OCI-LY1 (cell line): ENCODE measurements around the gene SYTL5.

Source experiments
- H2AFZ ChIP-seq: fragments of 200-600 bp; sonication (generic), shearing (Covaris generic); 2 replicates; pipeline ENCODE4 v1.6.0; 2014; ENCODE audit warnings: antibody characterized with exemption, mild to moderate bottlenecking, low read length
- H3F3A ChIP-seq: fragments of 200-600 bp; sonication (generic), shearing (Covaris generic); 2 replicates; pipeline ENCODE4 v1.6.0; 2014; ENCODE audit warnings: mild to moderate bottlenecking, antibody characterized with exemption, low read length, moderate library complexity; ENCODE audit not compliant: insufficient read depth
- H3K27ac ChIP-seq: fragments of 200-600 bp; sonication (generic); 2 replicates; pipeline ENCODE4 v1.5.1; 2014; ENCODE audit warnings: low read length, mixed run types, mild to moderate bottlenecking, low read depth; ENCODE audit not compliant: poor library complexity, severe bottlenecking
- H3K27me3 ChIP-seq: fragments of 200-600 bp; sonication (generic); 2 replicates; pipeline ENCODE4 v1.6.0; 2014; ENCODE audit warnings: antibody characterized with exemption, mild to moderate bottlenecking, low read length, moderate library complexity; ENCODE audit not compliant: insufficient read depth
- H3K36me3 ChIP-seq: fragments of 200-600 bp; sonication (generic); 2 replicates; pipeline ENCODE4 v1.6.1; 2014; ENCODE audit warnings: mild to moderate bottlenecking, antibody characterized with exemption, low read length, moderate library complexity, mixed read lengths; ENCODE audit not compliant: insufficient read depth
- H3K4me1 ChIP-seq: fragments of 200-600 bp; sonication (generic); 2 replicates; pipeline ENCODE4 v1.5.1; 2014; ENCODE audit warnings: mild to moderate bottlenecking, low read length, moderate library complexity; ENCODE audit not compliant: insufficient read depth, severe bottlenecking
- H3K4me2 ChIP-seq: fragments of 200-600 bp; sonication (generic), shearing (Covaris generic); 2 replicates; pipeline ENCODE4 v1.6.1; 2014; ENCODE audit warnings: low read length
- H3K4me3 ChIP-seq: fragments of 200-600 bp; sonication (generic); 2 replicates; pipeline ENCODE4 v1.5.1; 2014; ENCODE audit warnings: low read length, low read depth, mild to moderate bottlenecking, mixed read lengths; ENCODE audit not compliant: poor library complexity, severe bottlenecking
- H3K79me2 ChIP-seq: fragments of 200-600 bp; shearing (Covaris generic); 2 replicates; pipeline ENCODE4 v1.6.1; 2016; ENCODE audit warnings: mixed run types, low read length, mixed read lengths; ENCODE audit not compliant: insufficient read depth
- H3K9ac ChIP-seq: fragments of 200-600 bp; sonication (generic), shearing (Covaris generic); 2 replicates; pipeline ENCODE4 v1.6.1; 2014; ENCODE audit warnings: mild to moderate bottlenecking, low read length, mixed read lengths
- H3K9me2 ChIP-seq: fragments of 200-600 bp; sonication (generic), shearing (Covaris generic); 2 replicates; pipeline ENCODE4 v1.6.1; 2014; ENCODE audit warnings: low read depth, mild to moderate bottlenecking, low read length, mixed read lengths
- H3K9me3 ChIP-seq: fragments of 200-600 bp; shearing (Covaris generic); 2 replicates; pipeline ENCODE4 v1.6.1; 2014; ENCODE audit warnings: low read length, mixed read lengths
- H4K20me1 ChIP-seq: fragments of 200-600 bp; sonication (generic), shearing (Covaris generic); 2 replicates; pipeline ENCODE4 v1.6.0; 2016; ENCODE audit warnings: mild to moderate bottlenecking, low read length; ENCODE audit not compliant: insufficient read depth
- EZH2 ChIP-seq: fragments of 200-600 bp; sonication (generic), shearing (Covaris generic); IDR thresholded peaks from 2 replicates; pipeline ENCODE4 v1.8.0; 2017; ENCODE audit warnings: borderline replicate concordance, mixed run types, mild to moderate bottlenecking, antibody characterized with exemption, low read length, moderate library complexity, mixed read lengths
- TF ChIP-seq, protein P1 (sequence below): fragments of 200-600 bp; sonication (generic), shearing (Covaris generic); IDR thresholded peaks from 2 replicates; pipeline ENCODE4 v1.5.1; 2017; ENCODE audit warnings: mild to moderate bottlenecking, antibody characterized with exemption, low read length, moderate library complexity, mixed read lengths

Gene SYTL5

DNA sequence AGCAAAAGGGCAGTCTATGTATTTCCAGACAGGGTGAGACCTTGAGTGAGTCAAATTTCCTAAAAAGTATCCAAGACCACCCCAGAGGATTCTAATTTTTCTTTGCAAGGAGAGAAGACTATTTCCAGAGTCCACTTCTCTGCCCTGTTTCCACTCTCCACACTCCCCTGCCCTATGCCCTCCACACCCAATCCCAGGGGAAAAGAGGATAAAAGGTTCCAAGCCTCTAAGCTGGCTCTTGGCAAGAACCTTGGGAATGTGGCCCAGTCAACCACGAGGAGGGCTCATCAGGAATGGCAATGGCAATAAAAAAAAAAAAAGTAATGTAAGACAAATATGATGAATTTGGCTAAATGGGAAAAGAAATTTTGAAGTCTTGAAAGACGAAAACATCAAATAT lies 148.5 kb downstream of the SYTL5 start:
- TF ChIP-seq EZH2: no peak
- TF ChIP-seq, protein P1, sequence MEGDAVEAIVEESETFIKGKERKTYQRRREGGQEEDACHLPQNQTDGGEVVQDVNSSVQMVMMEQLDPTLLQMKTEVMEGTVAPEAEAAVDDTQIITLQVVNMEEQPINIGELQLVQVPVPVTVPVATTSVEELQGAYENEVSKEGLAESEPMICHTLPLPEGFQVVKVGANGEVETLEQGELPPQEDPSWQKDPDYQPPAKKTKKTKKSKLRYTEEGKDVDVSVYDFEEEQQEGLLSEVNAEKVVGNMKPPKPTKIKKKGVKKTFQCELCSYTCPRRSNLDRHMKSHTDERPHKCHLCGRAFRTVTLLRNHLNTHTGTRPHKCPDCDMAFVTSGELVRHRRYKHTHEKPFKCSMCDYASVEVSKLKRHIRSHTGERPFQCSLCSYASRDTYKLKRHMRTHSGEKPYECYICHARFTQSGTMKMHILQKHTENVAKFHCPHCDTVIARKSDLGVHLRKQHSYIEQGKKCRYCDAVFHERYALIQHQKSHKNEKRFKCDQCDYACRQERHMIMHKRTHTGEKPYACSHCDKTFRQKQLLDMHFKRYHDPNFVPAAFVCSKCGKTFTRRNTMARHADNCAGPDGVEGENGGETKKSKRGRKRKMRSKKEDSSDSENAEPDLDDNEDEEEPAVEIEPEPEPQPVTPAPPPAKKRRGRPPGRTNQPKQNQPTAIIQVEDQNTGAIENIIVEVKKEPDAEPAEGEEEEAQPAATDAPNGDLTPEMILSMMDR: no peak
- H4K20me1 ChIP-seq: no peaks in the 10 kb centered on the region
- no peak overlapping the region for H3K27ac ChIP-seq
- H3F3A ChIP-seq: no peaks in the 10 kb centered on the region
- H3K36me3 ChIP-seq: no peaks in the 10 kb centered on the region
- no peak overlapping the region for H2AFZ ChIP-seq
- H3K79me2 ChIP-seq: no peaks in the 10 kb centered on the region
- no peaks in the 10 kb centered on the region for H3K9me3 ChIP-seq
- no peak overlapping the region for H3K4me2 ChIP-seq
- H3K27me3 ChIP-seq: no peaks in the 10 kb centered on the region
- H3K4me1 ChIP-seq: no peaks in the 10 kb centered on the region
- no peak overlapping the region for H3K9ac ChIP-seq
- H3K9me2 ChIP-seq: no peaks in the 10 kb centered on the region
- H3K4me3 ChIP-seq: no peak overlapping the region

DNA sequence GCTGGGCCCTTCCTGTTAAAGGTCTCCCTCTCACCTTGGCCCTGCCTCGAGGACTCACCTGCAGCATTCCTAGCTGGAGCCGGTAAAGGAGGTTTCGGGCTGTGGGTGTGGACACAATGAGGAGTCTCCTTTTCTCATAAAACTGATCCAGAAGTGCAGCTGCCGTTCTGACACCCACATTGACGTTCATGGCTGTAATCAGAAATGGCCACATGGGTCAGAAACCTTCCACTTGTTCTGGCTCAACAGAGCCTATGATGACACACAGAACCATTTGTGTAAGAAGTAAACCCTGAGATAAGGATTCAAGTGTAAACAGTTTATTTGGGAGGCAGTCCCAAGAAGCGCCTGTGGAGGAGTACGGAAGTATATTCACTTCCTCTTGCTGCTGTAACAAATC lies 150.5 kb downstream of the SYTL5 start:
- H3K9me3 ChIP-seq: no peaks in the 10 kb centered on the region
- no peaks in the 10 kb centered on the region for H3K4me1 ChIP-seq
- no peaks in the 10 kb centered on the region for H3K27me3 ChIP-seq
- no peaks in the 10 kb centered on the region for H3F3A ChIP-seq
- no peaks in the 10 kb centered on the region for H3K79me2 ChIP-seq
- no peaks in the 10 kb centered on the region for H3K36me3 ChIP-seq
- H3K9me2 ChIP-seq: no peaks in the 10 kb centered on the region
- H3K27ac ChIP-seq: no peak overlapping the region
- no peaks in the 10 kb centered on the region for H4K20me1 ChIP-seq
- no peak overlapping the region for H3K4me2 ChIP-seq
- no peak overlapping the region for H3K9ac ChIP-seq
- no peak overlapping the region for H2AFZ ChIP-seq
- H3K4me3 ChIP-seq: no peak overlapping the region
- TF ChIP-seq, protein P1: no peak
- TF ChIP-seq EZH2: no peak

DNA sequence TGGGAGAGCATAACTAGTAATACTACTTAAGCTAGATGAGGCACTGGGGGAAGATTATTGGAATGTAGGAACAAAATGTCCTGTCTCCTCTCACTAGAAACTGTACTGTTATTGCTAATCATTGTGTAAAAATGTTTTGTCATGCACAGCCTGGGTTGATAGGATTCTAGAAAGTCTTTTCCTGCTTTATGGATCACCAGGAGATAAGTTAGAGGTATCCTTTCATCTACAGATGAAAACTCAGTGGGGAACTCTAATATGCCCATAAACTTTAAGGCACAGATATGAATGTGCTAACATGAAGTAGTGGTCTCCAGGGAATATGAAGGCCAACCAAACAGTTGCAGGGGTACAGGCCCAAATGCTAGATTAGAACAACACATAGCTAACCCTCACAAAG lies 156.8 kb downstream of the SYTL5 start:
- no peak overlapping the region for H3K4me3 ChIP-seq
- TF ChIP-seq, protein P1: no peak
- H3K27ac ChIP-seq: no peak overlapping the region
- no peaks in the 10 kb centered on the region for H3K4me1 ChIP-seq
- H3K4me2 ChIP-seq: no peak overlapping the region
- H3F3A ChIP-seq: no peaks in the 10 kb centered on the region
- no peaks in the 10 kb centered on the region for H4K20me1 ChIP-seq
- H3K36me3 ChIP-seq: no peaks in the 10 kb centered on the region
- H3K9ac ChIP-seq: no peak overlapping the region
- H3K27me3 ChIP-seq: no peaks in the 10 kb centered on the region
- H3K9me2 ChIP-seq: no peaks in the 10 kb centered on the region
- H2AFZ ChIP-seq: no peak overlapping the region
- H3K79me2 ChIP-seq: no peaks in the 10 kb centered on the region
- no peaks in the 10 kb centered on the region for H3K9me3 ChIP-seq
